ENCODE data around the gene SEMA4D.

Gene SEMA4D

DNA sequence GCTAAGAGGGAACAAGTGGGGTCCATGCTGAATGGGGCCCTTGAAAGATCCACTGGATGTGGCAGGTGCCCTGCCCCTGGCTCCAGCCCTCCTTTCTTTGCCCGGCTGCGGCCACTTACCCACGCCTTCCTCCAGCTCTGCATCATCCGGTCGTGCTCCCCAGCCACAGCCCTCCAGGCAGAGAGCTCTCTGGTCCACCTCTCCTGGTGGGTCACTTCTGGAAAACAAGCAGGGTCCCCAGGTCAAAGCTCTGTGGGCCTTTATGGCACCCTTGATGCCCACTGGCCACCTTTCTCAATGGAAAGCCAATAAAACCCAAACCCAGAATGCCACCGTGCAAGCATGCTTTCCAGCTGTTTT lies 134.6 kb downstream of the SEMA4D start:
- Histone ChIP-seq H3K4me1 (ENCODE audit: low read depth, poor library complexity, severe bottlenecking) (no peaks in the 10 kb centered on the region), H3K36me3 (ENCODE audit: insufficient read depth) (no peaks in the 10 kb centered on the region), H4K20me1 (ENCODE audit: insufficient read depth) (no peaks in the 10 kb centered on the region), H3K27ac (no peak overlapping the region), H3K9ac (no peak overlapping the region), H3K4me2 (no peak overlapping the region), H3K4me3 (IDR thresholded peaks at IDR 0.05; ENCODE audit: insufficient read depth, low read depth, low read length) (no peak overlapping the region), H3K79me2 (ENCODE audit: insufficient read depth, low read depth) (no peaks in the 10 kb centered on the region), H2AFZ (ENCODE audit: low read depth) (no peak overlapping the region), H3K27me3 (ENCODE audit: insufficient read depth, low read depth) (no peaks in the 10 kb centered on the region)
- TF ChIP-seq, protein P1, sequence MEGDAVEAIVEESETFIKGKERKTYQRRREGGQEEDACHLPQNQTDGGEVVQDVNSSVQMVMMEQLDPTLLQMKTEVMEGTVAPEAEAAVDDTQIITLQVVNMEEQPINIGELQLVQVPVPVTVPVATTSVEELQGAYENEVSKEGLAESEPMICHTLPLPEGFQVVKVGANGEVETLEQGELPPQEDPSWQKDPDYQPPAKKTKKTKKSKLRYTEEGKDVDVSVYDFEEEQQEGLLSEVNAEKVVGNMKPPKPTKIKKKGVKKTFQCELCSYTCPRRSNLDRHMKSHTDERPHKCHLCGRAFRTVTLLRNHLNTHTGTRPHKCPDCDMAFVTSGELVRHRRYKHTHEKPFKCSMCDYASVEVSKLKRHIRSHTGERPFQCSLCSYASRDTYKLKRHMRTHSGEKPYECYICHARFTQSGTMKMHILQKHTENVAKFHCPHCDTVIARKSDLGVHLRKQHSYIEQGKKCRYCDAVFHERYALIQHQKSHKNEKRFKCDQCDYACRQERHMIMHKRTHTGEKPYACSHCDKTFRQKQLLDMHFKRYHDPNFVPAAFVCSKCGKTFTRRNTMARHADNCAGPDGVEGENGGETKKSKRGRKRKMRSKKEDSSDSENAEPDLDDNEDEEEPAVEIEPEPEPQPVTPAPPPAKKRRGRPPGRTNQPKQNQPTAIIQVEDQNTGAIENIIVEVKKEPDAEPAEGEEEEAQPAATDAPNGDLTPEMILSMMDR (conservative IDR thresholded peaks at IDR 0.05; ENCODE audit: low read depth, low read length) = no peak

DNA sequence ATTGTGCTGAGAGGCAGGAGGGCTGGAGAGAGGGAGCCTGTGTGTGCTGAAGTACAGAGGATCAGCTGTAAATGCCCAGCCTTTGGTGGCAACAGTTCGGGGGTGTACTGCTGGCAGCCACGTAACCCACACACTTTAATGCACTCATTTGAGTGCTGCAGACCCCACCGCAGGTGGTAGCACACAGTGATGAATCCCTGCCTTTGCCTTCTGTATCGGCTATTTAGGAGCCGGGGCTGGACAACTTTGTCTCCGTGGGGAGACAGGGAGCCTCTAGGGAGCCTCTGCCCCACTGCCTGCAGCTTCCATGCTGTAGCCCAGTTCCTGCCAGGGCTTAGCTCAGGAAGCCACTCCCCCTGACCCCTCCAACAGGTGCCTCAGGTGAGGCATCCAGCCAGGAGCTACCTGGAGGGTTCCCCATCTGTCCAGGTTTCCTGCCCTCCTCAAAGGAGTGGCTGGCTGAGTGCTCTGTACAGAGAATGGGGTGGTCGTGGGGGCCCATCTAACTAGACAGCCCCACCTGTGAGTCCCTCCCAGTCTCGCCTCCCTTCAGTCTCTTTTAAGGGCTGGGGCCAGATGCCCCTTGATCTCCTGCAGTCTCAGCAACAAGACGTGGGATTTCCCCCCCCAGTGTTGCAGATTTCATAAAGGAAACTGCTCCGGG lies 135.1 kb downstream of the SEMA4D start:
- Histone ChIP-seq H3K27me3 (ENCODE audit: insufficient read depth, low read depth) (no peaks in the 10 kb centered on the region), H3K9ac (no peak overlapping the region), H3K27ac (no peak overlapping the region), H3K4me2 (no peak overlapping the region), H4K20me1 (ENCODE audit: insufficient read depth) (no peaks in the 10 kb centered on the region), H3K4me1 (ENCODE audit: low read depth, poor library complexity, severe bottlenecking) (no peaks in the 10 kb centered on the region), H3K36me3 (ENCODE audit: insufficient read depth) (no peaks in the 10 kb centered on the region), H3K4me3 (IDR thresholded peaks at IDR 0.05; ENCODE audit: insufficient read depth, low read depth, low read length) (no peak overlapping the region), H3K79me2 (ENCODE audit: insufficient read depth, low read depth) (no peaks in the 10 kb centered on the region), H2AFZ (ENCODE audit: low read depth) (no peak overlapping the region)
- TF ChIP-seq, protein P1 (conservative IDR thresholded peaks at IDR 0.05; ENCODE audit: low read depth, low read length) = no peak

DNA sequence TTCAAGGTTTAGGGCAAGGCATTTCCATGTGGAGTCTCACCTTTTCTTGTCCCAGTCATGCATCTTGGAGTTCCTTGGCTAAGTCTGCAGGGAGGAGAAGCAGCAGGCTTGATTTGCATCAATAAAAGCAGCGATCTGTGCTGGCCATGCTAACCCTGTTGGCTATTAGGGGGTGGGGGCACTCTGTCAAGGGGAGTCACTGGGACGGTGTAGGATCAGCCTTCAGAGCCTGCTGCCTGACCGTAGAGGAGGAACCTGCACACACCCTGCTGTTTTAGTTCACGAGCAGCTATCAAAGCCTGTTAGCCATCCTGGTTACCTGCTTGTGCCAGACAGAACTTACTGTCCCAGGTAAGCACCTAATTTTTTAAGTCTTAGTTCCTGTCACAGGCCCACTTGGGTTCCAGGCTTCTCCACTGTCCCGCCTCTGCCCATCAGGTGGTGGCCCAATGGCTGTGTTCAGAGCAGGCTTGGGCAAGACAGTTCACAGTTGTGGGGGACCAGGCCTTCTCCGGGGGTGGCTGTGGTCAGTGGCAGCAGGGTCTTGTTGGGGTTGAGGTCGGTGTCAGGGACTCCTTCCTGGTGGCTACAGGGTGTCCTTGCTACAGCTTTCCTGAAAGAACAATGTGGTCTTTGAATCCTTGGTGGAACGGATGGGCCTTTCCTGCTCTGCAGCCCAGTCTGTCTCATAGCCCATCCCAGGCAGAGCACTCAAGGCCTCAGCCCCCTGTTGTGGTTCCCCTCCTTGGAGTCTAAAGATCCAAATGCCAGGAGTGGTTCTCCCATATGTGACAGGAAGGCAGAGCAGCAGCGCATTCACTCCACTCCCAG lies 135.9 kb downstream of the SEMA4D start:
- H3K36me3 ChIP-seq (ENCODE audit: insufficient read depth) = no peaks in the 10 kb centered on the region
- H3K27ac ChIP-seq = no peak overlapping the region
- H2AFZ ChIP-seq (ENCODE audit: low read depth) = no peak overlapping the region
- H3K4me3 ChIP-seq (IDR thresholded peaks at IDR 0.05; ENCODE audit: insufficient read depth, low read depth, low read length) = no peak overlapping the region
- H3K79me2 ChIP-seq (ENCODE audit: insufficient read depth, low read depth) = no peaks in the 10 kb centered on the region
- no peaks in the 10 kb centered on the region for H3K27me3 ChIP-seq (ENCODE audit: insufficient read depth, low read depth)
- no peaks in the 10 kb centered on the region for H4K20me1 ChIP-seq (ENCODE audit: insufficient read depth)
- no peak overlapping the region for H3K4me2 ChIP-seq
- no peak overlapping the region for H3K9ac ChIP-seq
- no peaks in the 10 kb centered on the region for H3K4me1 ChIP-seq (ENCODE audit: low read depth, poor library complexity, severe bottlenecking)
- TF ChIP-seq, protein P1 (conservative IDR thresholded peaks at IDR 0.05; ENCODE audit: low read depth, low read length) = no peak

DNA sequence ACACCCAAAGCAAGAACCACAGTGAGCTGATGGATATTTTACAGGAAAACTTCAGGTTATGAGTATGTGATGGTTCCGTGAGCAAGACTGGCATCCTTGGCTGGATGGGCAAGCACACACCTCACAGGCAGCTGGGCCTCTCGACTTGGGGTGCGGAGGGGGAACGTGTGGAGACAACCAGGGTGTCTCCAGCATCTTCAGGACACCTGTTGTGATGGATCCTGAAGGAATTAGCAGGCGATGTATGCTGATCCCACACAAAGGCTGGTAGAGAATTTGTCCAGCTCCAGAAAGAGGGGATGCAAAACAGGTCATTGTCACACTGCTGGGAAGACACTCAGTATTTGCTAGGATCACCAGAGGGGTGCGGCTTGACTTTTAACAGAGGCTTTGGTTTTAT lies 136.9 kb downstream of the SEMA4D start:
- peaks cover 3% of the 10 kb centered on the region; the same call in 1 of the 2 replicates for H3K36me3 ChIP-seq (ENCODE audit: insufficient read depth)
- H4K20me1 ChIP-seq (ENCODE audit: insufficient read depth) = no peaks in the 10 kb centered on the region
- H3K4me1 ChIP-seq (ENCODE audit: low read depth, poor library complexity, severe bottlenecking) = no peaks in the 10 kb centered on the region
- no peaks in the 10 kb centered on the region for H3K27me3 ChIP-seq (ENCODE audit: insufficient read depth, low read depth)
- H3K9ac ChIP-seq = no peak overlapping the region
- TF ChIP-seq, protein P1 (conservative IDR thresholded peaks at IDR 0.05; ENCODE audit: low read depth, low read length) = no peak
- H3K4me3 ChIP-seq (IDR thresholded peaks at IDR 0.05; ENCODE audit: insufficient read depth, low read depth, low read length) = no peak overlapping the region
- no peak overlapping the region for H3K27ac ChIP-seq
- no peak overlapping the region for H2AFZ ChIP-seq (ENCODE audit: low read depth)
- no peaks in the 10 kb centered on the region for H3K79me2 ChIP-seq (ENCODE audit: insufficient read depth, low read depth)
- H3K4me2 ChIP-seq = no peak overlapping the region

All from KMS-11 (cell line).